RWPE2 (cell line): ENCODE results near the gene DBNL.

ENCODE experiments used
- ATAC-seq: fragments of 200-7000 bp; cut with Tn5 transposase; 3 replicates; pipeline ENCODE4 v1.9.1; 2021; ENCODE audit warnings: low read depth
- DNase-seq: peaks from one replicate; pipeline ENCODE4 v3.0.0-alpha.2; 2020; ENCODE audit warnings: low spot score
- H3K27ac ChIP-seq: fragments of 450-650 bp; 2 replicates; pipeline ENCODE4 v1.5.1; 2017; ENCODE audit warnings: mild to moderate bottlenecking; ENCODE audit not compliant: poor library complexity, severe bottlenecking
- H3K27me3 ChIP-seq: fragments of 250-450 bp; sonication (Bioruptor Pico); 2 replicates; pipeline ENCODE4 v1.5.1; 2021; ENCODE audit warnings: mild to moderate bottlenecking, moderate library complexity; ENCODE audit not compliant: insufficient read depth, poor library complexity, severe bottlenecking
- H3K36me3 ChIP-seq: fragments of 250-450 bp; sonication (Bioruptor Pico); 2 replicates; pipeline ENCODE4 v1.5.1; 2020; ENCODE audit warnings: low read depth, mild to moderate bottlenecking, moderate library complexity
- H3K4me1 ChIP-seq: fragments of 250-450 bp; sonication (Bioruptor Pico); 2 replicates; pipeline ENCODE4 v1.5.1; 2021; ENCODE audit warnings: mild to moderate bottlenecking, moderate library complexity; ENCODE audit not compliant: insufficient read depth, poor library complexity, severe bottlenecking
- H3K4me3 ChIP-seq: fragments of 250-450 bp; sonication (Bioruptor Pico); 2 replicates; pipeline ENCODE4 v1.5.1; 2021; ENCODE audit warnings: mild to moderate bottlenecking, moderate library complexity; ENCODE audit not compliant: severe bottlenecking
- H3K9me3 ChIP-seq: fragments of 250-450 bp; sonication (Bioruptor Pico); 2 replicates; pipeline ENCODE4 v1.5.1; 2021; ENCODE audit warnings: mild to moderate bottlenecking, moderate library complexity; ENCODE audit not compliant: severe bottlenecking
- TF ChIP-seq, protein P1 (sequence below): fragments of 450-650 bp; IDR thresholded peaks from one replicate; pipeline ENCODE4 v1.5.1; 2017; ENCODE audit warnings: mild to moderate bottlenecking, moderate library complexity; ENCODE audit not compliant: poor library complexity, severe bottlenecking

The DBNL gene

DNA sequence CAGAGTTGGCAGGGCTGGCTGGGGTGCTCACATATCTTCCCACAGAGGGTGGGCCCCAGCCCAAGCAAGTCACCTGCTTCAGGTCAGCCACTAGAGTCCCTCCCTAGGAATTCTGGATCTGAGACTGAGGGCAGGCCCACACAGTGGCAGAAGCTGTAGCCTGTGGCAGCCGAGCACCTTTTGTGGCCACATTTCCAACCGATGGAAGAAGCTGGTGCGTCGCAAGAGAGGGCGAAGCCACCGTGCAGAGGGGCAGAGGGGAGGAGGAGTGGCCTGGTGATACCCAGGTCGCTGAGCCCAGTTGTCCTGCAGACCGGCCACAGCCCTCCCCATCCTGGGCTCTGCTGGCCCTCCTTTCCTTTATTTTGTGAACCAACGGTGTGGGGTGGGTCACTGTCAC lies 32.6 kb downstream of the DBNL start:
- Histone ChIP-seq H3K36me3 (peaks cover 55% of the 10 kb centered on the region), H3K27me3 (no peaks in the 10 kb centered on the region), H3K9me3 (no peaks in the 10 kb centered on the region), H3K4me3 (no peak overlapping the region), H3K27ac (no peak overlapping the region), H3K4me1 (peaks cover 14% of the 10 kb centered on the region)
- TF ChIP-seq, protein P1, sequence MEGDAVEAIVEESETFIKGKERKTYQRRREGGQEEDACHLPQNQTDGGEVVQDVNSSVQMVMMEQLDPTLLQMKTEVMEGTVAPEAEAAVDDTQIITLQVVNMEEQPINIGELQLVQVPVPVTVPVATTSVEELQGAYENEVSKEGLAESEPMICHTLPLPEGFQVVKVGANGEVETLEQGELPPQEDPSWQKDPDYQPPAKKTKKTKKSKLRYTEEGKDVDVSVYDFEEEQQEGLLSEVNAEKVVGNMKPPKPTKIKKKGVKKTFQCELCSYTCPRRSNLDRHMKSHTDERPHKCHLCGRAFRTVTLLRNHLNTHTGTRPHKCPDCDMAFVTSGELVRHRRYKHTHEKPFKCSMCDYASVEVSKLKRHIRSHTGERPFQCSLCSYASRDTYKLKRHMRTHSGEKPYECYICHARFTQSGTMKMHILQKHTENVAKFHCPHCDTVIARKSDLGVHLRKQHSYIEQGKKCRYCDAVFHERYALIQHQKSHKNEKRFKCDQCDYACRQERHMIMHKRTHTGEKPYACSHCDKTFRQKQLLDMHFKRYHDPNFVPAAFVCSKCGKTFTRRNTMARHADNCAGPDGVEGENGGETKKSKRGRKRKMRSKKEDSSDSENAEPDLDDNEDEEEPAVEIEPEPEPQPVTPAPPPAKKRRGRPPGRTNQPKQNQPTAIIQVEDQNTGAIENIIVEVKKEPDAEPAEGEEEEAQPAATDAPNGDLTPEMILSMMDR: no peak
- no peak for DNase-seq
- ATAC-seq: no peak

DNA sequence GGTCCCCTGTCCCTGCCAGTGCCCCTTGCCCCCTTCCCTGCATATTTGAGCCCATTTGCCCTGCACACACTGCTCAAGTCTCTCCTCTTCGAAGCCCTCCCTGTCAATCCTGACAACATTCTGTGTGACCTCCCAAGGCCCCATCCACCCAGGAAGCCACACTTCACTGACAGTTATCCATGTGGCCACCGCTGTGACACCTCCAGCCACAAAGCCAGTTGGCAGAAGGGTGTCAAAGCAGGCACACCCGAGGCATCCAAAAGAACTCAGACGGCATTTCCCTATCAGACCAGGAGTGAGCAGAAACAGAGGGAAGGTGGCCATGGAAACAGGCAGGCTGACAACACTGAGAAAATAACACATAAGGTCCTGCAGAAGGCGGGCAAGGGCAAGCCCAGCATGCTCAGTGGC lies 33.2 kb downstream of the DBNL start:
- peaks cover 8% of the 10 kb centered on the region for H3K4me1 ChIP-seq
- H3K9me3 ChIP-seq: no peaks in the 10 kb centered on the region
- H3K36me3 ChIP-seq: peaks cover 53% of the 10 kb centered on the region
- H3K27ac ChIP-seq: no peak overlapping the region
- TF ChIP-seq, protein P1: no peak
- no peak for DNase-seq
- H3K4me3 ChIP-seq: no peak overlapping the region
- H3K27me3 ChIP-seq: no peaks in the 10 kb centered on the region
- no peak for ATAC-seq

DNA sequence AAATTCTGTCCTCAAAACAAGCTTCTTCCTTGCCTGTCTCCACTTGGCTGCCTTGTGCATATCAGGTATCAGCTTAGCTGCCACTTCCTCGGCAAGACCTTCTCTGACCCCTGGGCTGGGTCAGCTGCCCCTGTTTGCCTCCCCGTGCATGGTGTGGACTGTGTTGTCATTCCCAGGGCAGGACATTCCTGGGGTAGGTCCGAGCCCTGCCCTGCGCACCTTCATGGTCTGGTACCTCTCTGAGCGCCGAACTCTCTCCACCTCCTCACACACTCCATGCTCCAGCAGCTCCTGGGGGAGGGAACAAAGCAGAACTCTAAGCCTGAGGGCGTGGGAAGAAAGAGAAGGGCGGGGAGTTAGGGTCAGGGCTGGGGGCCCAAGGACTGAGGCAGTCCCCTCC lies 34.0 kb downstream of the DBNL start:
- no peaks in the 10 kb centered on the region for H3K9me3 ChIP-seq
- H3K4me3 ChIP-seq: no peak overlapping the region
- no peak overlapping the region for H3K27ac ChIP-seq
- ATAC-seq (no peak), DNase-seq (no peak)
- H3K36me3 ChIP-seq: peaks cover 44% of the 10 kb centered on the region
- H3K27me3 ChIP-seq: no peaks in the 10 kb centered on the region
- no peaks in the 10 kb centered on the region for H3K4me1 ChIP-seq
- TF ChIP-seq, protein P1: no peak

DNA sequence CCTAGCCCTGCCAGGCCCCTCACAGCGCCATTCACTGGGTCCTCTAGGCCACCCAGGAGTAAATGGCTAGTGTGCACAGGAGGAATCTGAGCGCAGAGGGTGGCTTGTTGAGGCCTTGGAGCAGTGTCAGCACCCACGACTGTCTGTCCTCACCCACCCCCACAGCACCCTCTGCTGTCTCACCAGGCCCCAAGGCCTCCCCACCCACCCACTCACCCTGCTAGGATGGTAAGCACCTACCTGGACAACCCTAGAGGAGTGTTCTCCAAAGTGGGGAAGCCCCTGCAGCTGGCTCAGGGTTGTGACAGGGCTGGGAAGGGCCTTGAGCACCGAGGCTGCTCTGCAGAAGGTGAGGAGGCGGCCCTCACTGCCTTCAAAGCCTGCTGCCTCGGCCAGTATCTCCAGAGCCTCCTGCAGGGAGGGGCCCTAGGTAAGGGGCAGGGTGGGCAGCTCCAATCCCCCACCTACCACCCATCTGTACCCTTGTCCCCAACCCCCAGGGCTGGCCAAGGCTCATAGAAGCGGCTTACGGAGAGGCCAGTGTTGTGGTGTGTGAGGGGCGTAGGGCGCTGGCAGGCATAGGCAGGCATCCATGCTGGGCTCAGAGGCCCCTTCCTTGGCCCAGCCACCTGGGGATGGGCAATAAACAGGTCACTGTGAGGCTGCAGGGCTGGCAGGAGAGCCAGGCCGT lies 35.0 kb downstream of the DBNL start:
- H3K9me3 ChIP-seq: no peaks in the 10 kb centered on the region
- H3K27ac ChIP-seq: no peak overlapping the region
- no peaks in the 10 kb centered on the region for H3K4me1 ChIP-seq
- TF ChIP-seq, protein P1: no peak
- H3K4me3 ChIP-seq: no peak overlapping the region
- H3K36me3 ChIP-seq: peaks cover 44% of the 10 kb centered on the region
- no peaks in the 10 kb centered on the region for H3K27me3 ChIP-seq
- no peak for ATAC-seq
- no peak for DNase-seq

DNA sequence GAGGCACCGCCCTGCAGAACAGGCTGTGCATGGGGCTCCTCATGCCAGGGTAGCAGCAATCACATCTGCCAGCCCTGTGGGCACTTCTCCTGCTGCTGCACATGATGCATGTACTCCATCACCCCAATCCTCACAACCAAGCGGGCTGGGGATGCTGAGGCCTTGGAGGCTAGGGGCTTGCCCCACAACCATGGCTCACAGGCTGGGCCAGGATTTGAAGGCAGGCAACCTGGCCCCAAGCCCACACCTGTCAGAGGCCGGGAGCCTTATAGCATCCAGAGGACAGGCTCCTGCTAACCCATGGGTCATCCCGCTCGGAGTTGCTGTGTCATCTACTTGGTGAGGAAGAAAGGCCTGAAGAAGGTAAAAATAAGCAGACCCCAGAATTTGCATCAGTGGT lies 35.6 kb downstream of the DBNL start:
- ATAC-seq (no peak), DNase-seq (peak; percentile 54)
- no peaks in the 10 kb centered on the region for H3K9me3 ChIP-seq
- H3K27ac ChIP-seq: no peak overlapping the region
- peaks cover 40% of the 10 kb centered on the region for H3K36me3 ChIP-seq
- H3K27me3 ChIP-seq: no peaks in the 10 kb centered on the region
- TF ChIP-seq, protein P1: no peak
- H3K4me1 ChIP-seq: no peaks in the 10 kb centered on the region
- no peak overlapping the region for H3K4me3 ChIP-seq
